ENCODE data around the gene PVALEF. TPM values are rescaled to one million over a fixed set of nuclear protein-coding genes. Genes with fewer than 3 reads are reported as not detected.

PVALEF gene
- total RNA-seq, 2 donors from 2014 or later = not detected

- Histone ChIP-seq H3K36me3 (no peaks in the 10 kb centered on the region), H3K4me1 (no peaks in the 10 kb centered on the region), H3K27ac (no peak overlapping the region), H3K9ac (ENCODE audit: low read depth in 2 of 2, low read length in 2 of 2) (no peak overlapping the region), H3K9me3 (no peaks in the 10 kb centered on the region), H3K4me3 (no peak overlapping the region), H3K27me3 (no peaks in the 10 kb centered on the region)
- TF ChIP-seq, protein P1, sequence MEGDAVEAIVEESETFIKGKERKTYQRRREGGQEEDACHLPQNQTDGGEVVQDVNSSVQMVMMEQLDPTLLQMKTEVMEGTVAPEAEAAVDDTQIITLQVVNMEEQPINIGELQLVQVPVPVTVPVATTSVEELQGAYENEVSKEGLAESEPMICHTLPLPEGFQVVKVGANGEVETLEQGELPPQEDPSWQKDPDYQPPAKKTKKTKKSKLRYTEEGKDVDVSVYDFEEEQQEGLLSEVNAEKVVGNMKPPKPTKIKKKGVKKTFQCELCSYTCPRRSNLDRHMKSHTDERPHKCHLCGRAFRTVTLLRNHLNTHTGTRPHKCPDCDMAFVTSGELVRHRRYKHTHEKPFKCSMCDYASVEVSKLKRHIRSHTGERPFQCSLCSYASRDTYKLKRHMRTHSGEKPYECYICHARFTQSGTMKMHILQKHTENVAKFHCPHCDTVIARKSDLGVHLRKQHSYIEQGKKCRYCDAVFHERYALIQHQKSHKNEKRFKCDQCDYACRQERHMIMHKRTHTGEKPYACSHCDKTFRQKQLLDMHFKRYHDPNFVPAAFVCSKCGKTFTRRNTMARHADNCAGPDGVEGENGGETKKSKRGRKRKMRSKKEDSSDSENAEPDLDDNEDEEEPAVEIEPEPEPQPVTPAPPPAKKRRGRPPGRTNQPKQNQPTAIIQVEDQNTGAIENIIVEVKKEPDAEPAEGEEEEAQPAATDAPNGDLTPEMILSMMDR (IDR thresholded peaks at IDR 0.05) = no peak
- no peak for DNase-seq
- intact Hi-C loops (cut with DNase I) = no loop called here
Measured at GRCh38 chr17:81208651-81209050, 43.3 kb downstream of the PVALEF start.

DNA sequence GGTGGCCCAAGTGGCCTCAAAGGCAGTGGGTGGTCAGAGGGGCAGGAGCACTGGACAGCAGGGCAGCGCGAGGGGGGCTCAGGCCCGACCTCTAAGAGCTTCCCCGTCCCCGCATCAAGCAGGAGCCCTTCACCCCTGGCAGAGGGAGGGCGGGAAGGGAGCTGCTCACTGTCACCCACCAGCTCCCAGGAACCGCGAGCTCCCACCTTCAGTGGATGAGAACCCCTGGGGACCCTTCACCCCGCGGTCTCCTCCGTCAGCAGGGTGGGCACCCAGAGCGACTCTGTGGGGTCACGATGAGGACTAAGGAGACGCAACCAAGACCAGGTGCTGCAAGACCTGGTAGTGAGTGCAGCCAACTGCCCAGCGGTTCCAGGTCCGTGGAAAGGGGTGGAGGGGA, 43.8 kb downstream of the PVALEF start:
- TF ChIP-seq, protein P1 (IDR thresholded peaks at IDR 0.05) = no peak
- H3K27me3 ChIP-seq = no peaks in the 10 kb centered on the region
- no peak overlapping the region for H3K9ac ChIP-seq (ENCODE audit: low read depth in 2 of 2, low read length in 2 of 2)
- intact Hi-C loops (cut with DNase I) = no loop called here
- no peak for DNase-seq
- H3K4me3 ChIP-seq = no peak overlapping the region
- H3K4me1 ChIP-seq = no peaks in the 10 kb centered on the region
- H3K9me3 ChIP-seq = no peaks in the 10 kb centered on the region
- H3K36me3 ChIP-seq = no peaks in the 10 kb centered on the region
- H3K27ac ChIP-seq = no peak overlapping the region

GRCh38 chr17:81210466-81210865, 45.2 kb downstream of the PVALEF start:
- Histone ChIP-seq H3K27ac (no peak overlapping the region), H3K9me3 (no peaks in the 10 kb centered on the region), H3K36me3 (no peaks in the 10 kb centered on the region), H3K9ac (ENCODE audit: low read depth in 2 of 2, low read length in 2 of 2) (no peak overlapping the region), H3K4me1 (no peaks in the 10 kb centered on the region), H3K4me3 (no peak overlapping the region), H3K27me3 (no peaks in the 10 kb centered on the region)
- TF ChIP-seq, protein P1 (IDR thresholded peaks at IDR 0.05) = no peak
- no peak for DNase-seq
- intact Hi-C loops (cut with DNase I) = no loop called here

DNA sequence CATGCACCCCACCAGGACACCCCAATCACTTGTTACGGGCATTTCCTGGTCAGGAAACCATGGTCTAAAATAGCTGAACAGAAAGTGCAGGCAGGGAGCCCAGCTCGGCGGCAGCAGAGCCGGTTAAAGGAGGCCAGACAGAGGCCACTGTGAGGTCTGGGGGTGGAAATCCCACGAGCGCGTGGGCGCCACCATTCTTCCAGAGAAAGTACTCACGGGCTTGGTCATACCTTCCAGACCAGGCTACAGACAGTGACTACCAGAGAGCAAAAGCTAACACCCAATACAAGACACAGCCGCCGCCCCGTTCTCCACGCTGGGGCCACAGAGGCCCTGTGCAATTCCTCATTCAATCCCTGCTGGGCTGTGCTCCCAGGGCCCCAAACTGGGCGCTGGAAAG, 45.6 kb downstream of the PVALEF start:
- H3K9ac ChIP-seq (ENCODE audit: low read depth in 2 of 2, low read length in 2 of 2) = no peak overlapping the region
- H3K9me3 ChIP-seq = no peaks in the 10 kb centered on the region
- no peak overlapping the region for H3K27ac ChIP-seq
- H3K36me3 ChIP-seq = no peaks in the 10 kb centered on the region
- H3K4me1 ChIP-seq = no peaks in the 10 kb centered on the region
- no peak for DNase-seq
- TF ChIP-seq, protein P1 (IDR thresholded peaks at IDR 0.05) = no peak
- intact Hi-C loops (cut with DNase I) = no loop called here
- no peak overlapping the region for H3K4me3 ChIP-seq
- no peaks in the 10 kb centered on the region for H3K27me3 ChIP-seq

DNA sequence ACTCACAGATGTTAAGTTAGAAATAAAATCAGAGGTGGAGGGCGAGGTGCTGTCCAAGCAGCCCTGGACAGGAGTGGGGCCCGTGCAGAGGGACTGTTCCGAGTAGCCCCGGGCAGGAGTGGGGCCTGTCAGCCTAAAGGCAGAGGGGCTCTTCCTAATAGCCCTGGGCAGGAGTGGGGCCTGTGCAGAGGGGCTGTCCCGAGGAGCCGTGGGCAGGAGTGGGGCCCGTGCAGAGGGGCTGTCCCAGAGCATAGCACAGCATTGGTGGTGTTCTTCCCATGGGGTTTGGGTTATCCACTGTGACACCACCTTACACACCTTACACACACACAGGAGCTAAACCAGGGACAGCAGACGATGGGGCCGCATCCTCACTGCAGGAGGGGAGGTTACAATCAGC, 47.1 kb downstream of the PVALEF start:
- Histone ChIP-seq H3K9me3 (no peaks in the 10 kb centered on the region), H3K4me1 (no peaks in the 10 kb centered on the region), H3K4me3 (no peak overlapping the region), H3K27me3 (no peaks in the 10 kb centered on the region), H3K27ac (no peak overlapping the region), H3K36me3 (no peaks in the 10 kb centered on the region), H3K9ac (ENCODE audit: low read depth in 2 of 2, low read length in 2 of 2) (no peak overlapping the region)
- TF ChIP-seq, protein P1 (IDR thresholded peaks at IDR 0.05) = no peak
- intact Hi-C loops (cut with DNase I) = no loop called here
- DNase-seq = no peak

GRCh38 chr17:81213978-81214377, 48.7 kb downstream of the PVALEF start:
- Histone ChIP-seq H3K27ac (no peak overlapping the region), H3K9me3 (no peaks in the 10 kb centered on the region), H3K36me3 (no peaks in the 10 kb centered on the region), H3K4me1 (no peaks in the 10 kb centered on the region), H3K27me3 (no peaks in the 10 kb centered on the region), H3K4me3 (no peak overlapping the region), H3K9ac (ENCODE audit: low read depth in 2 of 2, low read length in 2 of 2) (no peak overlapping the region)
- TF ChIP-seq, protein P1 (IDR thresholded peaks at IDR 0.05) = no peak
- intact Hi-C loops (cut with DNase I) = no loop called here
- no peak for DNase-seq

Measured in colonic mucosa (tissue), 4 donors.